Activated CD4-positive, alpha-beta T cell treated with anti-CD3 and anti-CD28 coated beads, Interleukin-2, amount 50 U/mL, for 4 hours (primary cell): ENCODE measurements around the gene LIN9.
"Not testable (repeated sequence)": the region's sequence is repeated elsewhere in the genome, so short reads cannot be mapped to it uniquely, and the experiment has no call there.

Source experiments
- DNase-seq, 2 experiments: peaks; one replicate each; pipeline ENCODE4 v3.0.0-alpha.2; 2020

Gene LIN9

DNA sequence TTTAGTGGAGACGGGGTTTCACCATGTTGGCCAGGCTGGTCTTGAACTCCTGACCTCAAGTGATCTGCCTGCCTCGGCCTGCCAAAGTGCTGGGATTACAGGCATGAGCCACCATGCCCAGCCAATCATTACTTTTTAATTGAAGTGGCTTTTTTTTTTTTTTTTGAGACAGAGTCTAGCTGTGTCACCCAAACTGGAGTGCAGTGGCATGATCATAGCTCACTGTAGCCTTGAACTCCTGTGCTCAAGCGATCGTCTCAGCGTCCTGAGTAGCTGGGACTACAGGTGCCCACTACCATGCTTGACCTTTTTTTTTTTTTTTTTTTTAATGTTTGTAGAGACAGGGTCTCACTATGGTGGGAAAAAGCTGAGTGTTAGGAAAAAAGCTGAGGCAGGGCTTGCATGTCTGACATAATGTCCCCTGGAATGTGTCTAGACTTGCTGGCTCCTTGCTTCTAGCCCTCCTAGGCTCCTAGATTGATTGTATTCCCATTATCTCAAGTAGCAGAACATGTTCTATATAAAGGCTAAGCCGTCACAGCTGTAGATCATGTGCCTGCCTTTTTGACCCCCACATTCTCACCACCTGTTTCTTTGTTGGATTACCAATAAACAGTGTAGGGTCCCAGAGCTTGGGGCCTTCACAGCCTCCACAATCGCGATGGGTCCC is 36.6 kb downstream of the LIN9 start:
- DNase-seq: not testable (repeated sequence)

DNA sequence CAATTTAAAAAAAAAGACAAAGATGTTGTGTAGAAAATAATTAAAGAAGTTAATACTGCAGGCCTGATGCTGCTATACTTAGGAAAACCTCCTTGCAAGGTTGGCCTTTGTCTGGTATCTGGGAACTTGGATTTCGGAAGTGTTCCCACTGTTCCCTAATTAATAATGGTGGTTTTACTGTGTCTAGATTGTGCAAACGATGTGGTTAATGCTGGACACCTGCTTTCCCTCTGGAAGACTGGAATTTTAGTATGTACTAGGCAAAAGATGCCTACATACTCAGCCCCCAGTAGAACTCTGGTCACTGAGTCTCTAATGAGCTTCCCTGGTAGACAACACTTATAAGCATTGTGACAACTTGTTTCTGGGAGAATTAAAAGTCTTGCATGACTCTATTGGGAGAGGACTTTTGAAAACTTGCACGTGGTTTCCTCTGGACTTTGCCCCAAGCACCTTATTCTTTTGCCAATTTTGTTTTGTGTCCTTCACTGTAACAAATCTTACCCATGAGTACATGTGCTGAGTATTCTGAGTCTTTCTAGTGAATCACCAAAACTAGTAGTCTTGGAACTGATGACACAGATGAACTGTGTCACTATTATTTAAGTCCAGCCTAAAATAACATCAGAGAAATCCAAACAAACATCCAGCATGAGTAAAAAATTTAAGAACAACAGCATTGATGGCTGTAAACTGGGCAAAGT is 40.4 kb downstream of the LIN9 start:
- no peak for DNase-seq

DNA sequence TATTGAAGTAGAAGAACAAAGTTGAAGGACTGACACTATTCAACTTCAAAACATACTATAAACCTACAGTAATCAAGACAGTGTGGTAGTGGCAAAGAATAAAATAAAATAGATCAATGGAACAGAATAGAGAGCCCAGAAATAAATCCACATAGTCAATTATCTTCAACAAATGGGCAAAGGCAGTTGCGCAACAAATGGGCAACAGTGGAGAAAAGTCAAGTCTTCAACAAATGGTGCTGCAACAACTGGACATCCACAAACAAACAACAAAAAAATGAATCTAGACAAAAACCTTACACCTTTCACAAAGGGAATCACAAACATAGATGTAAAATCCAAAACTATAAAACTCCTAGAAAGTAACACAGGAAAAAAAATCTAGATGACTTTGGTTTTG is 47.1 kb downstream of the LIN9 start:
- DNase-seq: no peak

DNA sequence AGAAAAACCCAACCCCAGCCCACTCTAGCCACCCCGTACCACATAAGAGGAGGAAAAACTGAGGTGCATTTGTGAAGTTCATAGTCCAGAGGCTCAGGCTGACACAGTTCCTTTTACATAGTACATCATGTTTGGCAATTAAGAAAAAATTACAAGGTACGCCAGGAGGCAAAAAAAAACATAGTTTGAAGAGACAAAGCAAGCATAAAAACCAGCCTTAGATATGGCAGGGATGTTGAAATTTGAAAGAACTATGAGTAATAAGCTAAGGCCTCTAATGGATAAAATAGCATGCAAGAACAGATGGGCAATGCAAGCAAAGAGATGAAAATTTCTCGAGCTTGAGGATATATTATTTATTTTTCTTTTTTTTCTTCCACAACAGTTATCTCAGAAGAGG is 53.6 kb downstream of the LIN9 start:
- DNase-seq: no peak

DNA sequence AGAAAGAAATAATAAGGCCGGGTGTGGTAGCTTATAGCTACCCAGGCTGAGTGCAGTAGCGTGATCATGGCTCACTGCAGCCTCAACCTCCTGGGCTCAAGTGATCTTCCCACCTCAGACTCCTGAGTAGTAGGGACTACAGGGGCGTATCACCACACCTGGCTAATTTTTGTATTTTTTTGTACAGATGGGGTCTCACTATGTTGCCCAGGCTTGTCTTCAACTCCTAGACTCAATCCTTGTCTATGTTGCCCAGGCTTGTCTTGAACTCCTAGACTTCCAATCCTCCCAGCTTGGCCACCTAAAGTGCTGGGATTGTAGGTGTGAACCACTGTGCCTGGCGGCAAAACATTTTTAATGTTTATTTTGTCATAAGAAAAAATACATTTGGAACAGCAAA is 55.0 kb downstream of the LIN9 start:
- DNase-seq: no peak

DNA sequence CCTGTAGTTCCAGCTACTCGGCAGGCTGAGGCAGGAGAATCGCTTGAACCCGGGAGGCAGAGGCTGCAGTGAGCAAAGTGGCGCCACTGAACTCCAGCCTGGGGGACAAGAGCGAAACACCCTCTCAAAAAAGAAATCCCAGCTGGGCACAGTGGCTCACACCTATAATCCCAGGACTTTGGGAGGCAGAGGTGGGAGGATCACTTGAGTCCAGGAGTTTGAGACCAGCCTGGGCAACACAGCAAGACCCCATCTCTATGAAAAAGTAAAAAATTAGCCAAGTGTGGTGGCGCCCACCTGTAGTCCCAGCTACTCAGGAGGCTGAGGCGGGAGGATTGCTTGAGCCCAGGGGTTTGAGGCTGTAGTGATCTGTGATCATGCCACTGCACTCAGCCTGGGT is 56.1 kb downstream of the LIN9 start:
- DNase-seq: not testable (repeated sequence)

DNA sequence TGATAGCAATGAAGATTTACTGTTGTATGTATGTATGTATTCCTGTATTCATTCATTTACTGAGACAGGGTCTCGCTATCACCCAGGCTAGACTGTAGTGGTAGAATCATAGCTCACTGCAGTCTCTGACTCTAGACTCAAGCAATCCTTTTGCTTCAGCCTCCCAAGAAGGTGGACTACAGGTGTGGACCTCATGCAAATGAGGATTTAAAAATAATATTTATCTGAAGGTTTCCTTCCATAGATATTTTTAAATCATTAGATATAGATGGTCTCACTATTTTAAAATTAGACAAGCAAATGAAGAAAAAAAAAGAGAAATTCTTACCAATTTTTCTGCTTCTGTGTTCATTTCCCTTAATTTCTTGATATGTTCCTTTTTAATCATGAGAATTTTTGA is 58.5 kb downstream of the LIN9 start:
- DNase-seq: no peak

DNA sequence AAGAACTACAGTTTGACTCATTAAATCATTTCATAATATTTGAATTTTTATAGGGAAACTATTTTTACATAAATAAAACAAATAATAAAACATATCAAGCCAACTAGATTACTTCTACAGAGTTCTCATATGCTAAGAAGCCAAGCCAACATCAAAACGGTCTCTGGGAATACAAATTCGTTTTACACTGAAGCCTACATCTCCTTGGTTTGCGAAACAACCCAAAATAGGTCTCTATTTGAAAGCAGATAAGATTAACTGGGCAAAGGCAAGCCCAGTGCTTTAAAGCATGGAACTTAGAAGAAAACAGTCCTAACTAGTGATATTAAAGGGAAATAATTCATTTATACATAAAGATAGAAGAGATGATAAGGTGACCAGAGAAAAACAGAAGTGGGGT is 60.2 kb downstream of the LIN9 start:
- DNase-seq: no peak

DNA sequence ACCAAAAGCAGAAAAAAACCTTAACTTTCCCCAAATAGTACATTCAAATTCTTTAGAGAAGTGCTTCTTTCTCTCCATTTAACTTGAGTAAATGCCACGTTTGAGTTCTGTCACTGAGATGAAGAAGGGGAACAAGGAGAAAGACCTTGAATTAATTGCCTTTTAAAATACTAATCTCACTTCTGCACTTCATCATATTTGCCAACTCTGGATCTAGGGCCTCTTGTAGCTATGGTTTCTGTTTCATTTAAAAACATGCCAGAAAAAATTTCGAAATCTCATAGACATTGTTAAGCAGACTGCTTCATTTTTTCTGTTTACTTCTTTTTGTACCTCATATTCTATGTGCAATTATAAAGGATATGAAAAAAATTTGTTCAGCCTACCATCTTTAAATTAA is 60.9 kb downstream of the LIN9 start:
- DNase-seq: no peak

DNA sequence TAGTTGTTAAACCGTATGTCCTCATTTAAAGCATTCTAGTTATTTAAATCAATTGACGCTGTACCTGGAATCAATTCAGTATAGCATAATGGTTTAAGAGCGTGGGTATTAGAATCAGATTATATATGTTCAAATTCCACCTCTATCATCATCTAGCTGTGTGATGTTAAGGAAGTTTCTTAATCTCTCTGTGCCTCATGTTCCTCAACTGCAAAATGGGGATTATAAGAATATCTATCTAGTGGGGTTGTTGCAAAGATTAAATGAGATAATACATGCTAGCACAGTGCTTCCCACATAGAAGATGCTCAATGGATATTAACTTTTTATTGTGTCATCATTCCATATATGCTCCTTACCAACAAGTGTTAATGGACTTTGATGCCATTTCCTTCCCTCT is 69.5 kb downstream of the LIN9 start:
- no peak for DNase-seq

DNA sequence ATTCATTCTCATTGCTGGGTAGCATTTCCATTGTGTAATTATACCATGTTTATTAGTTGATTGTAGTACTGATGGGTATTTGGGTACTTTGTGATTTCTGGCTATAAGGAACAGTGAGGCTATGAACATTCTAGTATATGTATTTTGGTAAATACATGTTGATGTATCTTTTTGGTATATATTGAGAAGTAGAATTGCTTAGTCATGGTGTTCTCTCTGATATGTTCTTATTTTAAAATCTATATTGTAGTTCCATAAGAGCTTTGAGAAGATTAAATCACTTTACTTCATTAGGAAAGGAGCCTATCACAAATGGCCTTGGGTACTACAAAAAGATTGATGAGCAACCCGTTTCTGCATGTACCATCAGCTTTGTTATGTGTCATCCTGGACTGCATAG is 72.1 kb downstream of the LIN9 start:
- no peak for DNase-seq

DNA sequence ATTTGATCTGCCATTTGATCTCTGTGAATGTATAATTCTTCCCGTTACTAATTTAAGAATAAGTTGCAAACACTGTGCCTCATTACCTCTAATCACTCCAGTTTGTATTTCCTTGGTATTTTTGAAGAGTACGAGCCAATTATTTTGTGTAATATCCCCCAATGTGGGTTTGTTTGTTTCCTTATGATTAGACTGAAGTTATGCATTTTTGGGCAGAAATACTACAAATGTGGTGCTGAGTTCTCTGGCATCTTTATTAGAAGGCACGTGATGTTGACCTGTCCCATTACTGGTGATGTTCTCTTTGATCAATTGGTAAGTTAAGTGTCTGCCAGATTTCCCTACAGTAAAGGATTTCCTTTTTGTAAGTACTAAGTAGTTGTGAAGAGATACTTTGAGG is 75.2 kb downstream of the LIN9 start:
- DNase-seq: no peak

DNA sequence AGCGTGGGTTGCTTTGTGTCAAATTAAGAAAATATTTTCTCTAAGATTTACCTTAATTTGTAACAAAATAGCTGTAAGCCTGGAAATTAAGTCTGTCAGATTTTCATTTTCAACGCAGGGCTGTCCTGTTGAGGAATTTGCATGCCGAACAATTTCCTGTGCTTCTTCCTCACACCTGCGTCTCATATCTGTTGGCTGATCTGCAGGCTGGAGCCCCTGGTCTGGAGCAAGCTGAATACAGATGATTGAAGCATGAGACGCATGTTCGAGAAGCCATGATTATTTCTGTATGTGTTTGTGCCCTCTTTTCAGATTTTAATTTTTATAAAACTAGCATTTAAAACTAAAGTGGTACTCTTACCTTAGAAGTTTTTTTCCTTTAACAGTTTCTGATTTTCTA is 75.7 kb downstream of the LIN9 start:
- DNase-seq: no peak

DNA sequence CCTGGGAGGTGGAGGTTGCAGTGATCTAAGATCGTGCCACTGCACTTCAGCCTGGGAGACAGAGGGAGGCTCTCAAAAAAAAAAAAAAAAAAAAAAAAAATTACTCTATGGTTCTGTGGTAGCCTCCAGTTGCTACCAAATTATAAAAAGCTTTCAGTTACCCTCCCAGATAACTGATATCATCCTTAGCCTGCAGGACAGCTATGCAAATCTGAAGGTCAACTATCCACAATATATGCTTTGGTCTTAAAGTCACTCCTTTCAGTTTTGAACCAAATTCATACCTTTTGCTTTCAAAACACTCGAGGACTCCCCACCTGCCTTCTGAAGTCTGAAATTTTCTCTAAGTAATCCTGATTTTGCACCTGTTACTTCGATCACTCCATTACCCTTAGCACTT is 82.4 kb downstream of the LIN9 start:
- no peak for DNase-seq

DNA sequence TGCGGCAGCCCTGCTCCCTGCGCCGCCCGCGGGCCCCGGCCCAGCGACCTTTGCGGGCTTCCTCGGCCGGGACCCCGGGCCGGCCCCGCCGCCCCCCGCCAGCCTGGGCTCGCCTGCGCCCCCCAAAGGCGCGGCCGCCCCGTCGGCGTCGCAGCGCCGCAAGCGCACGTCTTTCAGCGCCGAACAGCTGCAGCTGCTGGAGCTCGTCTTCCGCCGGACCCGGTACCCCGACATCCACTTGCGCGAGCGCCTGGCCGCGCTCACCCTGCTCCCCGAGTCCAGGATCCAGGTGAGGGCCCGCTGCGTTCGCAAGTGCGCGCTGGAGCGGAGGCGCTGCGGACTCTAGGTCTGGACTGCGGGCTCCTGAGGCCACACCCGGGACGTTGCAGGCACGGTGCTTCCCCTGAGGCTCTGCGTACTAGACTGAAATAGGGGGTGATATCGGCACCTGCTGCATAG is 85.1 kb downstream of the LIN9 start:
- DNase-seq: no peak

DNA sequence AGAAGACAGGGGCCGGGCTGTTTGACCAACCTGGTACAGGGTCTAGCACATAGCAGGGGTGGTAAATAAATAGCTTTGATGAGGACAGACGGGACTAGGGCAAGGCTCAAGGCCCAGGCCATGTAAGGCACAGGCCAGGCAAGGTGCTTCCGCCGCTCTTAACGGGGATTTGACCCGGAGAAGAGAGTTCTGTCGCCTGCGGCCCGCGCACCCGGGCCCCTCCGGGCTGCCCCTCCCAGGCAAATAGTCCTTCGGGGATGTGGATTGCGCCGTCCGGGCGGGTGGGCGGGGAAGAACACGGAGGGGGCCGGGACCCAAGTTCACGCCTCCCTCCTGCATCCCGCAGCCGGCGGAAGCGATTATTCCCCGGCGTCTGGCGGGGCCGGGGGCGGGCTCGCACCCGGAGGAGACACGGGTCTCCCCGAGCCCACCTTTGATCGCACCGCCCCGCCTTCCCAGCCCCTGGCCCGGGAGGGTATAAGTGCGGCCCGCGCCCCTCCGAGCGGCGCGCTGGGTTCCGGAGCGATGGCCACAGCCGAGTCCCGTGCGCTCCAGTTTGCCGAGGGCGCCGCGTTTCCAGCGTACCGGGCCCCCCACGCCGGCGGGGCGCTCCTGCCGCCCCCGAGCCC is 85.7 kb downstream of the LIN9 start, which contains the start of gene MIXL1:
Gene MIXL1 (plus strand): TSS at position 508 of the 629 bp plus-strand sequence. CDS start 18 bp downstream, at position 526.
- DNase-seq: no peak

DNA sequence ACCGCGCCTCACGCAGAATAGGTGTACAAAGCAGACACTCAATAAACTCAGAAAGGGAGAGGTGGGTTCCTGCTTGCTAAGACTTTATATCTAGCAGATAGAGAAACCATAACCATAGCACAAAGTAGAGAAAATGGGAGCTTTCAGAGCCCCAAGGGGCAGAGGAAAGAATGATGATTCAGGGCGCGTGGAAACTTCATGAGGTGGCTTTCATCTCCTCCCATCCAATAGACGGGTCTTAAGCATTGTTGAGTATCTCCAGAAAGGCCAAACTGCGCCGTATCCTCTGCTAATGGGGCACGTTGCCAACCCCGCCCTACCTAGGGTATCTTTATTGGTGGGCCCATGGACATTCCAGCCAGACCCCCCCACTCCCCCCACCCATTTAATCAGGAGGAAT is 86.3 kb downstream of the LIN9 start:
- DNase-seq: no peak

DNA sequence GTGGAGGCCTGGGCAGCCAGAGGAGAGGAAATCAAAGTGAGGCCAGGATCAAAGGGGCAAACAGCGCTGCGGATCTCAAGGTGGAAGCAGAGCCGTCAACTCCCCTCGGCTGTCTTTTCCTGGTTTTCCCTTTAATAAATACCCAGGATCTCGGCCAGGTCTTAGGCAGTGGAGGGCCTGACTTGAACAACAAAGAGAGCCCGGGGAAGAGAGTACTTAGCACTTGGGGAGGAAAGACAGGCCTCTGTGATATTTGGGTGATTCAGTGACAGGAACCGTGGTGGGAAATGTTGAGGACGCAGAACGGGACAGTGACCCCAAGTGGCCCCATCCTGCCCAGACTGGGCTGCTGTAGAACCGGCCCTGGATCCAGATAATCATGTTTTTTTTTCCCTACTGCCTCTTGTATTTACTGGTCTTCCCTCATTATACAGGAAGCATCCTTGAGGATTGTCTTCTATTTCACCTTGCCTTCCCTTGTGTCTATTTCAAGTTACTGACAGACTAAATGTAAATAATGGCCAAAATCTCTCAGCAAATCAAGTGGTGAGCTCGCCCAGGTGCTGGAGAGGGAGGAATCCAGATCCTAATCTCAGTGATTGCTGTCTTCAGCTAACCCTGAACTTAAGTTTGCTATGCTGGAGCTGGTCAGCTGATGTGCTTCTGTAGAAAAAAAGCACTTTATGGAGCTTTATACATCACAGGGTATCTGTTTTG is 88.3 kb downstream of the LIN9 start:
- DNase-seq: no peak

DNA sequence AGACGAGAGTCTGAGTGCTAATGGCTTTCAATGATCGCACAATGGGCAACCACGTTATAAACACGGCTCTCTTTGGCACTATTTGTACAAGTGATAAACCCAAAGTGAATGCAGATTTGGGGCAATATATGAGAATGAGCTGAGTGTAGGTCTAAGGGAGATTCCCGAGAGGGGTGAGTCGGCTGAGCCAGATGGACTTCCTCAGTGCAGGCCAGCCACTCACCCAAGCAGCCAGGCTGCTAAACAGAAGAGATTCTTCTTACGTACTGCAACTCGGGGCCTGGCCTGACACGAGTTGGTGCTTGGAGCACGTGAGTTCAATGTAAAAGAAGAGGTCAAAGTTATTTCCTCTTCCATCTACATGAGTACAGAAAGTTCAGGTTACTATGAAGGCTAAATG is 91.7 kb downstream of the LIN9 start:
- no peak for DNase-seq

DNA sequence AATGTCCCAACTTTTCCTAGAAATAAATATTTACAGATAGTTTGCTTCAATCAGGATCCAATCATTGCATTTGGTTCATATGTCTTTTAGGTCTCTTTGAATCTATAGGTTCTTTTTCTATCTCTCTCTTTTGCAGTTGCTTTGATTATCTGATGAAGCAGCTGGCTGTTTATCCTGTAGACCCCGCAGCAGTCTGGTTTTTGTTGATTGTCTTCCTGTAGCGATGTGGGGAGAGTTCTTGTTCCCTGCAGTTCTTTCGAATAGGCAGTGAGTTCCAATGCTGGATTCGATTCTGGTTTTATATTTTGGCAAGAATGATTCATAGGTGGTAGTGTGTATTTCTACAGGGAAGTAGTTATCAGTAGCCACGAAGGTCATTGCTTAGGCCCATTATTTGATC is 92.9 kb downstream of the LIN9 start:
- no peak for DNase-seq

DNA sequence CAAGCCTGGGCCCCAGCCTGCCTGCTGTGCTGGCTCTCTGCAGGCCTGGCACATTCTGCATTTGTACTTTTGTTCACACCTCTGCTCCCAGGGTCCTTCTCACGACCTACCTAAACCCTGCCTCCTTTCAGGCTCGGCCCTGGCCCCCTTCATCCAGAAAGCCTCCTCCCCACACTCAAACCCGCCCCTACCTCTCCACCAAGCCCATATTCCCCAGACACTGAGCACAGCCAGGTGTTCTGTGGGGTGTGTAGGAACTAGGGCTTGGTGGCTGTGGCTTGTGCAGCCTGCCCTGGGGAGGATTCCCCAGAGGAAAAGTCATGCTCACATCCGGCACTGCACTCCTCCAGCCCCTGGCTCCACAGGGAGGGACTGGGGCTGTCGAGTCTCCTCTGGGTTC is 93.7 kb downstream of the LIN9 start:
- DNase-seq: no peak

DNA sequence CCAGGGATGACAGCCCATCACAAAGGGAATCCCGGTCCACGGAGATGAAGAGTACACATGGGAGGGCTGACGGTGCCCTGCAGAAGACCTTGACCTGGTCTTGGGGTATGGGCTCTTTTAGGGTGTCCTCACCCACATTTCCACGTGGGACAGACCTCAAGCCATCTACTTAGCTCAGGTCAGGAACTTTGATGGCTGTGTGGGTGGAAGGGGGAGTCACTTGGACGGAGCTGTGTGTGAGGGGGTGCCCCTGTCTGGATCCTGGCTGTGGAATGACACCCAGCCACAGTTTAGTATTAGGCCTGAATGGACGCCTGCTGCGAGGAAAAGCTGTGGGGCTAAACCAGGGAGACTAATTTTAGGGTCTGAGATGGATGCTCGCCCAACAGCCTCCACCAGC is 96.4 kb downstream of the LIN9 start:
- DNase-seq: no peak

DNA sequence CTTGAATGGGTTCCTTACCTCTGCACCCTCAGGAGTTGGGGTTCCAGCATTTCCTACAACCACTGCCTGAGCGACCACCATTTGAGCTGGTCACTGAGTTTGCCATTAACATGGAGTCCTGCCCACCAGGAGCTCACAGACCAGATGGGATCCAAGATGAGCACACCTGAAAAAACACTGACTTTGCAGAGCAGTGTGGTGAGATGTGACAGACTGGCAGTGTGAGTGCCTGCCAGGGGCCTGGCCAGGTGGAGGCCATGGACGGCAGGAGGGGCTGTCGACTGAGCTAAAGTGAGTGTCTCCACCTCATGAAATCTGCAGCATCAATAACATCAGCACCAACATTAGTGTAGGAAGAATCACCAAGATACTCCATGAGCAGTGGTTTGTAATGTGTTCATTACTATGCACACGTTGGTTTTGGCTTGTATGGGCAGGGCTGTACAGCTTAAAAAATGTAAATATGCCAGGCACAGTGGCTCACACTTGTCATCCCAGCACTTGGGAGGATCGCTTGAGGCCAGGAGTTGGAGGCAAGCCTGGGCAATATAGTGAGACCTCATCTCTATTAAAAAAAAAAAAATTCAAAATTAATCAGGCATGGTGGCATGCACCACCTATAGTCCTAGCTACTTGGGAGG is 97.7 kb downstream of the LIN9 start:
- DNase-seq: no peak
